Testis (tissue), 2 donors: ENCODE measurements around the gene ERC2.

ENCODE experiments used
- POLR2A ChIP-seq: fragments of 450-650 bp; IDR thresholded peaks from one replicate; pipeline ENCODE4 v1.6.1; 2017; ENCODE audit warnings: antibody characterized with exemption, mild to moderate bottlenecking, moderate library complexity
- TF ChIP-seq, protein P1 (sequence below), 3 experiments: fragments of 450-650 bp in 2 of 3; fragments of 200-600 bp in 1 of 3; sonication (generic) in 1 of 3; IDR thresholded peaks; one replicate each; pipeline ENCODE4 v1.5.1; 2016 to 2019; ENCODE audit warnings: antibody characterized with exemption in 3 of 3, mild to moderate bottlenecking in 2 of 3, moderate library complexity in 1 of 3

DNA sequence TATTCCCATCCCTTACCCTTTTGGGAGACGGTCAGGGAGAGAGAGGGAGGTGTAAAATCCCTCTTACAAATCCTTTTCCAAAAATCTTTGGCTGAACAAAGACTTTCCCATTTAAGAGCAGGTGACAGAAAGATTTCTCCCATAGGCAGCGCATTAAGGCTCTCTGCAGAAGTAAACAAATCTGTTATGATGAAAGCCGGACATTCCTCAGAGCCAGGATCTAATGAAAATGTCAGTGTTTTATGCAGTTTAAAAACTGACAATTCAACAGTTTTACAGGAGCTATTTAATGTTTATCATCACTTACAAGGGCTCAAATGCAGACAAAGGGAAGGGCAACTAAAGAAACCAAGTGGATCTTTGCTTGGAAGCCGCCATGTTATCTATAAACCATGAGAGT lies 872.8 kb downstream of the ERC2 start:
- TF ChIP-seq POLR2A: no peak
- TF ChIP-seq, protein P1, sequence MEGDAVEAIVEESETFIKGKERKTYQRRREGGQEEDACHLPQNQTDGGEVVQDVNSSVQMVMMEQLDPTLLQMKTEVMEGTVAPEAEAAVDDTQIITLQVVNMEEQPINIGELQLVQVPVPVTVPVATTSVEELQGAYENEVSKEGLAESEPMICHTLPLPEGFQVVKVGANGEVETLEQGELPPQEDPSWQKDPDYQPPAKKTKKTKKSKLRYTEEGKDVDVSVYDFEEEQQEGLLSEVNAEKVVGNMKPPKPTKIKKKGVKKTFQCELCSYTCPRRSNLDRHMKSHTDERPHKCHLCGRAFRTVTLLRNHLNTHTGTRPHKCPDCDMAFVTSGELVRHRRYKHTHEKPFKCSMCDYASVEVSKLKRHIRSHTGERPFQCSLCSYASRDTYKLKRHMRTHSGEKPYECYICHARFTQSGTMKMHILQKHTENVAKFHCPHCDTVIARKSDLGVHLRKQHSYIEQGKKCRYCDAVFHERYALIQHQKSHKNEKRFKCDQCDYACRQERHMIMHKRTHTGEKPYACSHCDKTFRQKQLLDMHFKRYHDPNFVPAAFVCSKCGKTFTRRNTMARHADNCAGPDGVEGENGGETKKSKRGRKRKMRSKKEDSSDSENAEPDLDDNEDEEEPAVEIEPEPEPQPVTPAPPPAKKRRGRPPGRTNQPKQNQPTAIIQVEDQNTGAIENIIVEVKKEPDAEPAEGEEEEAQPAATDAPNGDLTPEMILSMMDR (IDR thresholded peaks at IDR 0.05): no peak
